HG02840 (cell line): ENCODE data around the gene BRD4.

Source experiments
- ATAC-seq: cut with Tn5 transposase; IDR thresholded peaks from one replicate; pipeline ENCODE4 v1.9.1; 2021; ENCODE audit warnings: mild to moderate bottlenecking, moderate library complexity, moderate number of reproducible peaks; ENCODE audit not compliant: unreplicated experiment, low FRiP score

BRD4 gene

GRCh38 chr19:15274477-15274876, 57.9 kb downstream of the BRD4 start:
- no peak for ATAC-seq

DNA sequence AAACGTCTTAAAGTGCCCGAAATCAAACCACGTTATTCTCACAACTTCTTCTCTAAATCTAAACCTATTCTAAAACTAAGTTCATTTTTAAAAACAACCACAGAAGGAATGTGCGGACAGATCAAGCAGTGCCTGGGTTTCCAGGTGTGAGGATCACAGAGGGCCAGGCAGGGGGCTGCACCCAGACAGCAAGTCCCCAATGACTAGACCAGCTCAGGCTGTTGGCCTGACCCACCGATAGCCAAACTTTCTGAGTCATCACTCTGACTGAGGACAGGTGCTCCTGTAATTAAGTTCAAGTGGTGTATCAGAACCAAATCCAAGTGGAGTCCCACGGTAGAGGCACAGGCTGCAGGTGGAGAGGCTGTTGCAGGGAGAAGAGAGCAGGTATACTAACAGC, 62.5 kb downstream of the BRD4 start:
- no peak for ATAC-seq

DNA sequence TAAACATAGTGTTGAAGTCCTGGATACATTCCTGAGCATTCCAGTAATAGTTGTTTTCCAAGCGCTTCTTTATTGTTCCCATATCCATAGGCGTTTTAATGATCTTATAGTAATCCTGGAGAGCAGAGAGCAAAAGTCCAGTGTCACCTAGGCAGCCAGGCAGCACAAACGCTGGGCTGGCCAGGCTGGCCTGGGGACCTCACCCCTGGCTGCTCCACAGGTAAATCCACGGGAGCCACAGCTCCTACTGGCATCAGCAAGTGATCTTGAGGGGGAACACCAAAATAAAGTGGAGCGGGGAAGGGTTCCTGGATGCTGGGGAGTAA, 63.4 kb downstream of the BRD4 start:
- ATAC-seq, result no peak

DNA sequence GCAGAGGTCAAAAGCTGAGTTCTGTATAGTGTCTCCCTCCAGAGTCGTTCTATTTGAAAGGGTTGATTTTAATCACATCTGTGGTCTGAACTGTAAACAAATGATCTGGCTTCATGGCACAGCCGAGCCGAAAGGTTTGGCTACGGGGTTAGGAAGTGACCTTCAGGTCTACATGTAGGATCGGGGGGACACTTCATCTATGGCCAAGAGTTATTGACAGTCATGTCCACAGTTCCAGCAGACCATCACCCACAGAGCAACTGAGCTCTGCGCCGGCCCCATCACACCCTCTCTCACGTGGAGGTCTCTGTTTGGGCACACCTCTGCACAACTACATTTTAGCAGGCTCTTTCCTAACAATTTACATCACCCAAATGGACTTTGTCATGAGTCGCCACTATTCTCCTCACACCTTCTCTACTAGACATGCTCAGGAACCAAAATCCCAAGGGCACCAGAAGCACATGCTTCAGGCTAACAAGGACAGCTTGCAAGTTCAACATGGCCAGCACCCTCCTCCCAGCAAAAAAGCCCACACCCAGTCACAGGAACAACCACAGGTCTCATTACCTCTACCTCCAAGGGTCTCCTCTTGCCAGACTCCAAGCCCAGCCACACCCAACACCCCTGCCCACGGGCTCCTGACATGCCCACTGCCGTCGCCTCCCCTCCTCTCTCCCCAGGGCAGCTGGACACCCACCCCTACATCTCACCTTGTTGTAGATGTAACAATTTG, 64.0 kb downstream of the BRD4 start:
- ATAC-seq, result no peak

DNA sequence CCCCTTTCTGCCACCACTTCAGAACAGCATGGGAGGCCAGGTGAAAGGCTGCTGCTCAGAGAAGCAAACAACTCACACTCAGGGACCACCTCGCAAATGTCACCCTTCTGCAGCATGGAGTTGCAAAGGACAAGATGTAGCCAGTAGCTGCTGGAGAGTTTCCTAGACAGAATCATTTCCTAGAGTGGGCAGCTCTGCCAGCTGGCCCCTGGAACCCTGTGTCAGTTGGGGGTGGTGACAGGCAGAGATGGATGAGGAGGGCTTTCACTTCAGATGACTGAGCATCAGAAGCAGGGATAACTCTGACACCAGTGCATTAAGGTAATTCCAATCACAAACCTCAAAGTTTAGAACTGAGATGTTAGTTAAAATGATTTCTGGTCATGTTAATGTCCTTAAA, 65.7 kb downstream of the BRD4 start:
- ATAC-seq, result no peak

DNA sequence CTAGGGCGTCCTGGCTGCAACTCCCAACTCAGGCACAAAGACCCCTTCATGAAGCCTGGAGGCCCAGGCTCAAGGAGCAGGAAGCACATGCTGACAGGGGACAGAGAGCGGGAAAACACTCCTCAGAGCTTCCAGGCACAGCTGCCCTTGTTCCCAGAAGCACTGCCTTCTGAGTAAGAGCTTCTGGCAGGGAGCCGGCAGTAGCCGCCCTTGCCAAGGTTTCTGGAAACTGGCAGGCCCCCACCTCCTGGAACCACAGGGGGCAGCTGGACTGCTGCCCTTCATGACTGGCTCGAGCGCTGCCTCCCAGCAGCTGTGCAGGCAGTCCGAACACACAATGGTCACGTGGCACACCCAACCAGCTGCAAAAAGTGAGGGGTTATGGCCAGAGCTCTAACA, 66.5 kb downstream of the BRD4 start:
- ATAC-seq, result no peak

DNA sequence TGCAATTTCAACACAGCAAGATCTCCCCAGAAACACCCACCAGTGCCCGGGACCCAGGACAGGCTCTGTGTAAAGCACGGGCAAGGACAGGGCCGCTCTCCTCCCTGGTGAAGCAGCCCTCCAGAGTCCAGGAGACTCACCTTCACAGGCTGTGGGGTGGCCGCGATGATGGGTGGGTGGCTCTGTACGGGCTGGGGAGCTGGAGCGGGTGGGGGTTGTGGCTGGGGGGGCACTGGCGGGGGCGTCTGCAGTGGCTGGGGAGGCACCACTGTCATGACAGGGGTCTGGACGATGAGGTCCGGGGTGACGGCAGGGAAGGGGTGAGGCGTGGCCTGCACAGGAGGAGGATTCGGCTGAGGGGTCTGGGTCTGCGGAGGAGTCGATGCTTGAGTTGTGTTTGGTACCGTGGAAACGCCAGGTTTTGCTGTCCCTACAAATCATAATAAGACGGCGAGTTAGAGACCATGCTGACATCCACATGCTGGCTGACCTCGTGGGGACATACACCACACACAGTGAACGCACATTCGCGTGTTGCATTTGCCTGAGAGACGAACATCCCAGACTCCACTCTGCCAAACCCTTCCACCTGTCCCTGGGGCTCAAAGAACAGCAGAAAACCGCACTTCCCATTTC, 67.0 kb downstream of the BRD4 start:
- no peak for ATAC-seq

DNA sequence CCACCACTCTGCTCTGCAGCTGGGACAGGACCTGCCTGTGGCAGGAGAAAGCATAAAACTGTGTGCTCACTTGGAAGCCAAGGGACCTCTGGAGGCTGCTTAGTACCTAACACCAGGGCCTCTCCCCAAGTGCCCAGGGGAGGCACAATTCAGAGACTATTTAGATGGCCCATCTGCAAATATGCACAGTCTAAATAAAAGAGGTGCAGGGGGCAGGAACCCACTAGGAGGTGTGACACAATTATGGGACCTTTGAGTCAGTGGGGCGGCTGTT, 67.5 kb downstream of the BRD4 start:
- ATAC-seq, result no peak

DNA sequence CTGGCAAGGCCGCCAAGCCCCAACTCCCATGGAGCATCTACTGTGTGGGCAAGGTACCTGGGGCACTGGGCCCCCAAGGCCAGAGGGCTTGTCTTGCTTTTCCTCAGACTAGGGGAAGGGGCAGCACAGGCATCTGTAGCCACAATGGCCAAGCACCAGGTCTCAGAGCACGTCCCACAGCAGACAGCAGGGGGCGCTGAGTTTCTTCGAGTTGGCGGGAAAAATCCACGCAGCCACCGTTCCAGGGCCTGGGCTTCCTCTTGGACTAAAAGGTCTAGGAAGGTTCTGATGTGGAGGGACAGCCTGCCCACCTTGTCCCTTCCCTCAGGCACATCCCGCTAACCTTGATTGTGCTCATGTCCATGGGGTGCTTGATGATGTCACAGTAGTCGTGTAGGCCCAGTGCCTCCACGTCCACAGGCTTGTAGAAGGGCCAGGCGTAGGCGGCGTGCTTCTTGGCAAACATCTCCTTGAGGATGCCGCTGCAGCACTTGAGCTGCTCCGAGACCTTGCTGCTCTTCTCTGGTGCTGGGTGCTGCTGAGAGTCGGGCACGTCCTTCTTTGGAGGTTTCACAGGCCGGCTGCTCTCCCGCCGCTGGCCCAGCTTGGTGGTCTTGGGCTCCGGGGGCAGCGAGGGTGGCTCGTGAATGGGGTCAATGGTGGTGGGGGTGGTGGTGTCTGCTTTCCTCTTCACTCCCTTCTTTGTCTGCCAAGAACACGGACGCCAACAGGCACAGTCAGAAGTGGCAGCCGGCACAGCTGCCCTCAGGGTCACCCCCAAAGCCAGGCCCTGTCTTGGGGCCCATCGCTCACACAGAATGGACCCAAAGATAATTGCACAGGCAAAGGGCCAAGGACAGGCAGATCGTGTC, 68.0 kb downstream of the BRD4 start:
- ATAC-seq, result no peak

DNA sequence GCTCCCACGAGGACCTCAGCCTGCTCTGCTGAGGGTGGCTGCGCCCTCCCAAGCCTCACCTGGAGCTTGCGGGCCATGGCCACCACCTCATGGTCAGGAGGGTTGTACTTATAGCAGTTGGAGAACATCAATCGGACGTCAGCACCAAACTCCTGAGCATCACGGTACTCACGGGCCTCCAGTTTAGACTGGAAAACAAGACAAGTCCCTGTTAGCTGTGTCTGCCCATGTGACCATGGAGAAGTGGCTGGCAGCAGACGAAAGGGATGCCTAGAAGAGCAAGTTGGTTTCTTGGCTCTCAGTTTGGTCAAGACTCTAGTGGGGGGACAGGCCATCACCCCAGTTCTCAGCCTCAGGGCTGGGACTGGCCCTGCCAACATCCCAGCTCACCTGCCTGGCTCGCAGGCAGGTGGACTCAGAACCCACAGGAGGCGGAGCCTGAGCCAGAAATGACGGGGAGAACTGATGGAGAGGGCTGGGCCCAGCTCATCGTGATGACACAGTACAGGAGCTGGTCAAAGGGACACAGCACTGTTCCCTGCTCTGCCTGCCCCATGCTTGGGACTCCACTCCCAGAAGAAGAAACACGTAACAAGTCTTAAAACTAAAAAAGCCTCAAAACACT, 68.9 kb downstream of the BRD4 start:
- no peak for ATAC-seq

DNA sequence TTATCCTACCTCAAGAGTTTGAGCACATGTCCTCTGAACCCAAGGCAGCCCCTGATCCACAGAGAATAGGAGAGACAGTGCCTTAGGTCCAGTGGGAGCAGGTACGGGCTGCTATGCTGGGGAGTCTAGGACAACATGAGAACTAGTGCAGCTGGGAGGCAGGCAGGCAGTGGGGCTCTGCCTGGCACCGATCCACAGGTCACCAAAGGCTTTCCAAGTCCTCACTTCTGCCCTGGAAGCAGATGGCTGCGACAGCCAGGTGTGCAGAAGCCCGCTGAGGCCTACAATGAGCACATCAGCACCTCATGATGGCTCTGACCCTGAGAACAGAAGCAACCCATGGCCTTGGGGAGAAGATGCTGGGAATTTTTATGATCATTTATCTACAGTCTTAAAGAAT, 70.3 kb downstream of the BRD4 start:
- ATAC-seq, result no peak

DNA sequence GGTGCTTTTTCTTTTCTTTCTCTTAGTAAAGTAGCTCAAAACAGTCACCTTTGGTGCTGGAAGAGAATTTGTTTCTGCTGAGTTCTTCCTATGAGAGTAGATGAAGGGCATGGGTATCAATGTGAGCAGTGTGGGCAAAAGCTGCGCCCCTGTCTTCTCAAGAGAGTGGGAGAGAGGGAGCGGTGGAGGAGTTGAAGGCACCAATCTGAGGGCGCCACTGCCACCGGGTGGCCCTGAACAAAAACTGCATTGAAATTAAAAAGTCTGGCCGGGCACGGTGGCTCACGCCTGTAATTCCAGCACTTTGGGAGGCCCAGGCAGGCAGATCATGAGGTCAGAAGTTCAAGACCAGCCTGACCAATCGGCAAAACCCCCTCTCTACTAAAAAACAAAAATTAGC, 71.4 kb downstream of the BRD4 start:
- ATAC-seq, result no peak

DNA sequence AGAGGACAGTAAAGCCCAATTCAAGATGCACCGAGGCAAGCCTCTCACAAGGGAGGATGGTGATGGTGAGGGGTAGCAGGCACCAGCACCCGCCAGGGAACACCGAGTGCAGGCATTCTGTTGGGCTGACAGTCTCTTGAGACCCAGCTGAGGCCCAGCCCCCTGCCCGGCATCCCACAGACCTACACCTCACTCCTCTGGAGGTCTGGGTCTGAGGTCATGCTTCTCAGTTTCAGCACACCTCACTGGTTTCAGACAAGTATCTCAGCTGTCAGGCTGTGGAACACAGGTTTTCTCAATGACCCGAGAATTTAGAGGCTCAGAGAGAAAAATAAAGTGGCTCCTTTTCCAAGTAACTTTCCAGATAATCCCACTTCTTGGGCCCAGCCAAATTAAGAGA, 72.4 kb downstream of the BRD4 start:
- ATAC-seq, result no peak

- no peak for ATAC-seq
Measured at GRCh38 chr19:15257782-15258181, 74.6 kb downstream of the BRD4 start.

DNA sequence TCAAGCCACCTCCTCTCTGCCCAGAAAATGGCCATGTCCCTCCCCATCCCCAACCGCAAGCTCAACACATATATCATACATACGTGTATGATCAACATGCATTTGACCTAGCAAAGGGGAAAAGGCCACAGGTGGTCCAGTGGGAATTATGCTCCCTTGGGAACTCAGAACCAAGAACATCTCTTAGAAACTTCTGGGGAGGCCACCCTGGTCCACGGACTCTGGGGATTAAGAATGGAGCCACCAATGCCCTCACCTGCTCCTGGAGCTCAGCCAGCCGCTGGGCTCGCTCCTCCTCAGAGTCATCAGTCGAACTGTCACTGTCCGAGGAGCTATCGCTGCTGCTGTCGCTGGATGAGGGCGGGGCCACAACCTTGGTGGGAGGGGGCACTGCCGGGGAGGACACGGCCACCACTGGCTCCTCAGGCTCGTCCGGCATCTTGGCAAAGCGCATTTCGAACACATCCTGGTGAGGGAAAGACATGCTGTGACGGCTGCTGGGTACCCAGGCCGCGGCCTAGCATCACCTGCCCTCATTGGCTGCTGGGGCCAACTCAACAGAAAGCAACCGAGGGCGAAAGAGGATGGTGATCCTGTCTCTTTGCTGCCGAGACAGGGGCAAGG, 75.5 kb downstream of the BRD4 start:
- no peak for ATAC-seq

GRCh38 chr19:15255359-15255990, 76.9 kb downstream of the BRD4 start:
- ATAC-seq, result no peak

- ATAC-seq, result no peak
Measured at GRCh38 chr19:15254547-15254946, 77.8 kb downstream of the BRD4 start.

DNA sequence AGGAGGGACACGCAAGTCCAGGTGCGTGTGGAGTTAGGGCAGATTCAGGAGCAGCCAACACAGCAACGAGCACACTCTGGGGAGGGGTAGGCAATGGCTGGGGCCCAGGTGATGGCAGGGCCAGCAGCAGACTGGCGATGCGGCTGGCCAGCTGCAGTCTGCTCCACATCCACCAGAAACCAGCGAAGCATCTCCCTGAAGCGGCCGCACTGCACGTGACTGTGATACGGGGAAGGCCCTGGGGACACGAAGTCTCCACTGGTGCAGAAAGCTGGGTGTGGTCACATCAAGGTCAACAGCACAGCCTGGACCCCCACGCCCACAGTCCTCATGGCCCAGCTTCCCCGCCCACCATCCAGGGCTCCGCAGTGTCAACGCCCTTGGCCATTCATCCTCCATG, 78.8 kb downstream of the BRD4 start:
- no peak for ATAC-seq

GRCh38 chr19:15253061-15253460, 79.3 kb downstream of the BRD4 start:
- no peak for ATAC-seq

DNA sequence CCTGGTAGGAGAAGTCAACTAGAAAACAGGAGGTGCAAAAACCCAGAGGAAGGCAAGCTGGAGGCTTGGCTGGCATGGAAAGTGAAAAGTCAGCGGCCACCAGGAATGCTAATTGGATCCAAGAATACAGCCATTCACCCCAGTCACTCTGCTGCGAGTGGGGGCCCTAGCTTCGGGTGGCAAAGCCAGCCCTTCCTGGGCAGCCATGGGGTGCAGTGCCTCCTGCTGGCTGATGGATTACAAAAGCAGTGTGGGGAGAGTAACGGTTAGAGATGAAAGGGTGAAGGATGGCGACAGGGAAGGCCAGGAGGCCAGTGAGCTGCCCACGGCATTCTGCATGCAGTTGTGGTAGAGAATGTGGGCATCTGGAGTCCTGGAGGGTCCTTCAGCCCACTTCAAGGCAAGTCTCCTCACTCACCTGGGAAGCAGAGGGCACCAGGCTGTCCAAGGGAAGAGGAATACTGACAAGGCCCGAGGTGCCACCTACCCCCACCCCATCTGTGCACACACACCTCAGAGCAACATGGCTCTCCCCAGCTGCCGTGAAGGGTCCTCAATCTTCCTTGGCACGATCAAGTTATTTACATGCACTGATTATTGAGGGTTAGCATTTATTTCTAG, 79.8 kb downstream of the BRD4 start:
- no peak for ATAC-seq
